Measurements from ENCODE around the gene GRB10.
"Not testable (repeated sequence)": the region's sequence is repeated elsewhere in the genome, so short reads cannot be mapped to it uniquely, and the experiment has no call there.

GRB10 gene

GRCh38 chr7:50738932-50739331, 43.8 kb downstream of the GRB10 start:
- H3K4me3 ChIP-seq (replicated peaks; ENCODE audit: low read depth, low read length) = no peak overlapping the region
- no peak for DNase-seq (ENCODE audit: extremely low read depth, insufficient read length)
- no peaks in the 10 kb centered on the region; the same call in 1 of the 2 replicates for H3K27me3 ChIP-seq (replicated peaks; ENCODE audit: control insufficient read depth, insufficient read depth, low read length)
- H3K36me3 ChIP-seq (ENCODE audit: control insufficient read depth, insufficient read depth, low read length) = no peaks in the 10 kb centered on the region
- TF ChIP-seq CTCF (IDR thresholded peaks at IDR 0.05; ENCODE audit: insufficient read depth, low read length, poor library complexity, severe bottlenecking) = no peak

GRCh38 chr7:50735836-50736235, 46.9 kb downstream of the GRB10 start:
- not testable (repeated sequence) for DNase-seq (ENCODE audit: extremely low read depth, insufficient read length); H3K36me3 ChIP-seq (ENCODE audit: control insufficient read depth, insufficient read depth, low read length); H3K27me3 ChIP-seq (replicated peaks; ENCODE audit: control insufficient read depth, insufficient read depth, low read length); H3K4me3 ChIP-seq (replicated peaks; ENCODE audit: low read depth, low read length)

- Histone ChIP-seq H3K4me3 (replicated peaks; ENCODE audit: low read depth, low read length) (no peak overlapping the region), H3K27me3 (replicated peaks; ENCODE audit: control insufficient read depth, insufficient read depth, low read length) (no peaks in the 10 kb centered on the region; the same call in 1 of the 2 replicates), H3K36me3 (ENCODE audit: control insufficient read depth, insufficient read depth, low read length) (no peaks in the 10 kb centered on the region)
- TF ChIP-seq CTCF (IDR thresholded peaks at IDR 0.05; ENCODE audit: insufficient read depth, low read length, poor library complexity, severe bottlenecking) = no peak
- DNase-seq (ENCODE audit: extremely low read depth, insufficient read length) = no peak
These were observed 47.4 kb downstream of the GRB10 start for GRCh38 chr7:50735333-50735732.

- no peaks in the 10 kb centered on the region; the same call in 1 of the 2 replicates for H3K27me3 ChIP-seq (replicated peaks; ENCODE audit: control insufficient read depth, insufficient read depth, low read length)
- TF ChIP-seq CTCF (IDR thresholded peaks at IDR 0.05; ENCODE audit: insufficient read depth, low read length, poor library complexity, severe bottlenecking) = no peak
- H3K36me3 ChIP-seq (ENCODE audit: control insufficient read depth, insufficient read depth, low read length) = no peaks in the 10 kb centered on the region
- DNase-seq (ENCODE audit: extremely low read depth, insufficient read length) = no peak
- H3K4me3 ChIP-seq (replicated peaks; ENCODE audit: low read depth, low read length) = no peak overlapping the region
These were observed 48.5 kb downstream of the GRB10 start for GRCh38 chr7:50734246-50734645.

- Histone ChIP-seq H3K4me3 (replicated peaks; ENCODE audit: low read depth, low read length) (no peak overlapping the region), H3K27me3 (replicated peaks; ENCODE audit: control insufficient read depth, insufficient read depth, low read length) (no peaks in the 10 kb centered on the region; the same call in 1 of the 2 replicates), H3K36me3 (ENCODE audit: control insufficient read depth, insufficient read depth, low read length) (no peaks in the 10 kb centered on the region)
- no peak for DNase-seq (ENCODE audit: extremely low read depth, insufficient read length)
- TF ChIP-seq CTCF (IDR thresholded peaks at IDR 0.05; ENCODE audit: insufficient read depth, low read length, poor library complexity, severe bottlenecking) = no peak
These were observed 49.1 kb downstream of the GRB10 start for GRCh38 chr7:50733552-50733951.

GRCh38 chr7:50731703-50732582, 50.8 kb downstream of the GRB10 start:
- no peak for DNase-seq (ENCODE audit: extremely low read depth, insufficient read length)
- no peak overlapping the region for H3K4me3 ChIP-seq (replicated peaks; ENCODE audit: low read depth, low read length)
- TF ChIP-seq CTCF (IDR thresholded peaks at IDR 0.05; ENCODE audit: insufficient read depth, low read length, poor library complexity, severe bottlenecking) = no peak
- no peaks in the 10 kb centered on the region; the same call in 1 of the 2 replicates for H3K27me3 ChIP-seq (replicated peaks; ENCODE audit: control insufficient read depth, insufficient read depth, low read length)
- no peaks in the 10 kb centered on the region for H3K36me3 ChIP-seq (ENCODE audit: control insufficient read depth, insufficient read depth, low read length)

All from GM06990 (cell line).